Nasal cavity respiratory epithelium epithelial cell of viscerocranial mucosa (primary cell): ENCODE results near the gene OR6X1. TPM values are rescaled to one million over a fixed set of nuclear protein-coding genes. Genes with fewer than 3 reads are reported as not detected.

Experiments used
- total RNA-seq: library from RNA; depleted of rRNA; stranded (reverse); fragments of >200 nt; gene quantifications from 2 replicates; pipeline ENCODE4 v1.2.3, GENCODE V29; 2014

The OR6X1 gene
- total RNA-seq = not detected in 2 replicates

GRCh38 chr11:123754101-123754568, at the start of gene OR6X1:
TSS of gene OR6X1 (minus strand) at chr11:123754518. CDS start at chr11:123754518, 0 bp downstream.

DNA sequence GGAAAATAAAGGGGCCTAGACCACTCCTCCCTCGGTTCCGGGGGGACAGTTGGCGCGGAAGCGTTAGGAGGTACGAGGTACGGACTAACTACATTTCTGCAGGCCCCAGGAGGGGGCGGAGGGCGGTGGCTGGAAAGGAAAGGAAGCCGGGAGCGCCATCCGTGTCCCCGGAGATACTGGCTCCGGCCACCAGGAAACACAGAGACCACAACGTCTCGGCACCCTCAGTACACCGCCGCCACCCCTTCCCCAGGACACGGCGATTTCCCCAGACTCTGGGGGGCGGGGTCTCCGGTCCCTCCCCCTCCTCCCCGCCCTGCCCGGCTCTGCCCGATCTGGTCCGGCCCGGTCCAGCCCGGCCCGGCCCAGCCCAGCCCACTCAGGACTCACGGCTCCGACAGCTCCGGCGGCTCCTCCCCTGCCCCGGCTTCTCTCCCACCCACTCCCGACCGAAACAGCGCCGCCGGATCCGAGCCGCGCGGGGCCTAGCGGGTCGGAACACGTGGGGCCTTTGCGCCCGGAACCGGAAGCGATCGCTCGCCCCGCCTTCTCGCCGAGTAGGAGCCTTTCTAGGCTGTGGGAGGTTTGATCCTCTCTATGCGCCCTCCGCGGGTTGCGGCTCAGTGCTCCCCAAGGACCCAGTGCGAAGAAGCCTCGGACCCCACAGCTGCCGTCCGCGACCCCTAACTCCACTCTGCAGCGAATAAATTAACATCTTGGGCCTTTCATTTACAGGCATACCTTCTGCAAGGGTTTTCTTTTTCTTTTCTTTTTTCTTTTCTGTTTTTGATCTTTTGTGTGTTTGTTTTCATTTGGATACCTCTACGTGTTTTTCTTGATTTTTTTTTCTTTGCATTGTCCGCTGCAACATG, 12.9 kb downstream of the OR6X1 start, which contains the start of gene ZNF202:
Gene ZNF202 (minus strand): TSS at position 502 of the 872 bp plus-strand sequence. CDS start 10,772 bp downstream, outside the sequence.

Other genes with a start within 250 kb of the OR6X1 start
- 0.34 and 0.57 TPM in 2 replicates for gene SCN3B, start 99.9 kb downstream of the OR6X1 start, total RNA-seq
- 18.1 and 20.8 TPM in 2 replicates for gene ZNF202, start 12.9 kb downstream of the OR6X1 start, total RNA-seq
- not detected in 2 replicates for gene OR6M1, start 51.8 kb upstream of the OR6X1 start, total RNA-seq
- not detected in 2 replicates for gene TMEM225, start 131.2 kb upstream of the OR6X1 start, total RNA-seq
- gene OR8D4, start 147.6 kb upstream of the OR6X1 start, total RNA-seq = not detected in 2 replicates
- not detected in 2 replicates for gene OR4D5, start 185.1 kb upstream of the OR6X1 start, total RNA-seq
- under 0.01 TPM in 1 of 2 replicates, not detected in the other for gene OR6T1, start 189.3 kb upstream of the OR6X1 start, total RNA-seq
- not detected in 2 replicates for gene OR10S1, start 223.3 kb upstream of the OR6X1 start, total RNA-seq
- gene OR10G6, start 240.6 kb upstream of the OR6X1 start, total RNA-seq = not detected in 2 replicates